B cell (primary cell): ENCODE measurements around the gene NT5C.
"Not testable (repeated sequence)": the region's sequence is repeated elsewhere in the genome, so short reads cannot be mapped to it uniquely, and the experiment has no call there.

Experiments
- CTCF ChIP-seq: fragments of 200-600 bp; IDR thresholded peaks from one replicate; pipeline ENCODE4 v1.8.0; 2022; ENCODE audit warnings: antibody characterized with exemption, mild to moderate bottlenecking
- EZH2 ChIP-seq: IDR thresholded peaks from 2 replicates; pipeline ENCODE4 v1.6.1; 2012; ENCODE audit warnings: borderline replicate concordance, low read depth, mild to moderate bottlenecking, moderate library complexity, low read length; ENCODE audit not compliant: insufficient read depth, poor library complexity, severe bottlenecking

GRCh38 chr17:75137762-75138161 lies 6.2 kb upstream of the NT5C start:
- not testable (repeated sequence) for TF ChIP-seq CTCF, EZH2
